HG02763 (cell line): ENCODE data around the gene RBM7.

Experiments used
- ATAC-seq: cut with Tn5 transposase; IDR thresholded peaks from one replicate; pipeline ENCODE4 v1.9.1; 2021; ENCODE audit warnings: mild to moderate bottlenecking, moderate library complexity; ENCODE audit not compliant: unreplicated experiment

The RBM7 gene

GRCh38 chr11:114447892-114448291 is 47.4 kb downstream of the RBM7 start:
- ATAC-seq: no peak

- no peak for ATAC-seq
Observed at GRCh38 chr11:114448749-114449482, 48.5 kb downstream of the RBM7 start.

GRCh38 chr11:114449845-114450244 is 49.4 kb downstream of the RBM7 start:
- ATAC-seq: no peak

- no peak for ATAC-seq
Observed at GRCh38 chr11:114452399-114452798, 51.9 kb downstream of the RBM7 start.
